Endodermal cell (in vitro differentiated cells): ENCODE results near the gene CLEC2A. TPM values are rescaled to one million over a fixed set of nuclear protein-coding genes. Genes with fewer than 3 reads are reported as not detected.

Experiments
- DNase-seq: peaks from one replicate; pipeline ENCODE4 v3.0.0-alpha.2; 2017
- H3K27ac ChIP-seq: 2 replicates; pipeline ENCODE4 v1.5.1; 2013; ENCODE audit warnings: mild to moderate bottlenecking, low read depth, low read length, moderate library complexity
- H3K27me3 ChIP-seq: 2 replicates; pipeline ENCODE4 v1.6.1; 2013; ENCODE audit warnings: mild to moderate bottlenecking, low read length, moderate library complexity; ENCODE audit not compliant: insufficient read depth, control insufficient read depth, poor library complexity, severe bottlenecking
- H3K36me3 ChIP-seq: 2 replicates; pipeline ENCODE4 v1.7.0; 2013; ENCODE audit warnings: mild to moderate bottlenecking, low read length, moderate library complexity; ENCODE audit not compliant: control insufficient read depth, insufficient read depth
- H3K4me1 ChIP-seq: one replicate; pipeline ENCODE4 v1.7.0; 2013; ENCODE audit warnings: low read length; ENCODE audit not compliant: control insufficient read depth, insufficient read depth
- H3K4me3 ChIP-seq: 2 replicates; pipeline ENCODE4 v1.5.1; 2013; ENCODE audit warnings: mild to moderate bottlenecking, low read length, moderate library complexity
- H3K9ac ChIP-seq: 2 replicates; pipeline ENCODE4 v1.6.1; 2013; ENCODE audit warnings: mild to moderate bottlenecking, low read length, moderate library complexity; ENCODE audit not compliant: poor library complexity, severe bottlenecking; ENCODE audit errors: extremely low read depth
- H3K9me3 ChIP-seq: 2 replicates; pipeline ENCODE4 v1.6.1; 2013; ENCODE audit warnings: mild to moderate bottlenecking, low read length, moderate library complexity; ENCODE audit not compliant: control insufficient read depth
- H3K27ac Mint-ChIP-seq: 2 replicates; pipeline ENCODE4 v1.8.0; 2020; ENCODE audit warnings: mixed read lengths
- H3K27me3 Mint-ChIP-seq: 2 replicates; pipeline ENCODE4 v1.8.0; 2021; ENCODE audit warnings: mild to moderate bottlenecking, mixed read lengths; ENCODE audit not compliant: insufficient read depth
- H3K36me3 Mint-ChIP-seq: 2 replicates; pipeline ENCODE4 v1.8.0; 2020; ENCODE audit warnings: low read depth, mixed read lengths
- H3K4me1 Mint-ChIP-seq: 2 replicates; pipeline ENCODE4 v1.8.0; 2020; ENCODE audit warnings: mixed read lengths
- H3K4me3 Mint-ChIP-seq: 2 replicates; pipeline ENCODE4 v1.8.0; 2020; ENCODE audit warnings: mild to moderate bottlenecking, moderate library complexity, mixed read lengths
- H3K9me3 Mint-ChIP-seq: 2 replicates; pipeline ENCODE4 v1.8.0; 2020; ENCODE audit warnings: mild to moderate bottlenecking, mixed read lengths
- WGBS, 2 experiments: methylation state at CpG; one replicate each; pipeline versions ENCODE4 v1.1.5 to v1.1.7; 2013; ENCODE audit warnings: missing lambda C conversion rate in 2 of 2, mixed read lengths in 1 of 2; ENCODE audit not compliant: insufficient coverage in 1 of 2, insufficient read length in 1 of 2; 5-methylcytosine and 5-hydroxymethylcytosine counted together
- total RNA-seq, 2 donors: library from RNA; stranded (reverse); fragmentation: NEBNext Ultra II Directional in 1 of 2; extraction: Animal tissue kit (Norgen Biotek cat#: 25700) in 1 of 2; gene quantifications; 2 replicates in 1 of 2; 3 replicates in 1 of 2; pipeline ENCODE4 v1.2.1, GENCODE V29; 2021
- TF ChIP-seq, protein P1 (sequence below): fragments of 200-600 bp; sonication (generic); conservative IDR thresholded peaks from 2 replicates; pipeline ENCODE4 v1.5.0; 2021; ENCODE audit warnings: antibody characterized with exemption, mild to moderate bottlenecking

CLEC2A gene
- total RNA-seq, 2 donors from 2014 or later, result 3.8 TPM; not detected in 1

DNA sequence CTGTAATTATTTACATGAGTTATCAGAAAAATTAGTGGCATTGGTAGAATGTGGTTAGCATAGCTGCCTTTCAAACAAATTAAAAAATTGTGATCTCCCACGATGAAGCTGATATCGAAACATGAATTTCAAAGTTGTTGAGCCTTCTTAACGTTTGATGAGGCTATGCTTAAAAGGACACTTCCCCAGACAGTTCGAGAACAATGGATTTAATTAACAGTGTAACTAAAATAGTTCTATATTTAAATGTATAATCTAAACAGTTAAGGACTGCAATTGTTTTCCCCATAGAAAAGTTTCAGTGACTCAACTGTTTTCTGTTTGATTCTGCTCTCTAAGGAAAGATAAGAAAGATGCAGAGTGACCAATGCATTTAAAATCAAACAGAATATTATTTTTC is 64.6 kb downstream of the CLEC2A start:
- no peaks in the 10 kb centered on the region for H3K9me3 ChIP-seq
- no peaks in the 10 kb centered on the region for H3K36me3 ChIP-seq
- 93 to 94% methylated on average over 2 to 4 of the region's 4 CpGs for WGBS, 2 experiments
- no peak overlapping the region for H3K27ac Mint-ChIP-seq
- TF ChIP-seq, protein P1, sequence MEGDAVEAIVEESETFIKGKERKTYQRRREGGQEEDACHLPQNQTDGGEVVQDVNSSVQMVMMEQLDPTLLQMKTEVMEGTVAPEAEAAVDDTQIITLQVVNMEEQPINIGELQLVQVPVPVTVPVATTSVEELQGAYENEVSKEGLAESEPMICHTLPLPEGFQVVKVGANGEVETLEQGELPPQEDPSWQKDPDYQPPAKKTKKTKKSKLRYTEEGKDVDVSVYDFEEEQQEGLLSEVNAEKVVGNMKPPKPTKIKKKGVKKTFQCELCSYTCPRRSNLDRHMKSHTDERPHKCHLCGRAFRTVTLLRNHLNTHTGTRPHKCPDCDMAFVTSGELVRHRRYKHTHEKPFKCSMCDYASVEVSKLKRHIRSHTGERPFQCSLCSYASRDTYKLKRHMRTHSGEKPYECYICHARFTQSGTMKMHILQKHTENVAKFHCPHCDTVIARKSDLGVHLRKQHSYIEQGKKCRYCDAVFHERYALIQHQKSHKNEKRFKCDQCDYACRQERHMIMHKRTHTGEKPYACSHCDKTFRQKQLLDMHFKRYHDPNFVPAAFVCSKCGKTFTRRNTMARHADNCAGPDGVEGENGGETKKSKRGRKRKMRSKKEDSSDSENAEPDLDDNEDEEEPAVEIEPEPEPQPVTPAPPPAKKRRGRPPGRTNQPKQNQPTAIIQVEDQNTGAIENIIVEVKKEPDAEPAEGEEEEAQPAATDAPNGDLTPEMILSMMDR, result no peak
- no peak overlapping the region for H3K9ac ChIP-seq
- H3K4me1 ChIP-seq, result no peaks in the 10 kb centered on the region
- no peaks in the 10 kb centered on the region for H3K9me3 Mint-ChIP-seq
- no peaks in the 10 kb centered on the region for H3K36me3 Mint-ChIP-seq
- no peak overlapping the region for H3K27ac ChIP-seq
- DNase-seq, result no peak
- peaks cover 19% of the 10 kb centered on the region for H3K4me1 Mint-ChIP-seq
- H3K27me3 ChIP-seq, result no peaks in the 10 kb centered on the region
- no peak overlapping the region for H3K4me3 ChIP-seq
- no peak overlapping the region for H3K4me3 Mint-ChIP-seq
- H3K27me3 Mint-ChIP-seq, result no peaks in the 10 kb centered on the region

DNA sequence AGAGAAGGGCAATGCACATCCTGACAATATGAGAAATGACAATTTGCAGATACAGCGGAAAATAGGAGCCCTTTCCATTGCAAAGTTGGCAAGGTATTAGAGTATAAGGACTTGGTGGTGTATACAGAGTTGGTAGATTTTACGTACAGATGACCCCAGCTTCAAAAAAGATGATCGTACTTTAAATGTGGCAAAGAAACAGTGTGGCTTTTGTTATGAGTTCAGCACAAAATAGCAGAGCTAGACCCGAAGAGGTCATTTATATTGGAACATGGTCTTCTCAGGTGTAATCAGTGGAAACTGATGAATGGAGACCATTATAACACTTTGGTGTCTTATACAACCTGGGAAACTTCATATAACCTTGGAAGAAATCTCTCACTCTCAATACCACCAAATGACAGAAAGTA is 65.3 kb downstream of the CLEC2A start:
- Histone ChIP-seq H3K9me3 (no peaks in the 10 kb centered on the region), H3K36me3 (no peaks in the 10 kb centered on the region), H3K27me3 (no peaks in the 10 kb centered on the region), H3K9ac (no peak overlapping the region), H3K4me3 (no peak overlapping the region), H3K27ac (no peak overlapping the region), H3K4me1 (no peaks in the 10 kb centered on the region)
- no peak for DNase-seq
- WGBS, 2 experiments, result 92 to 100% methylated on average over 4 of the region's 4 CpGs
- Mint-ChIP-seq H3K4me1 (peaks cover 13% of the 10 kb centered on the region), H3K9me3 (no peaks in the 10 kb centered on the region), H3K4me3 (no peak overlapping the region), H3K27me3 (no peaks in the 10 kb centered on the region), H3K36me3 (no peaks in the 10 kb centered on the region), H3K27ac (no peak overlapping the region)
- TF ChIP-seq, protein P1, result no peak

DNA sequence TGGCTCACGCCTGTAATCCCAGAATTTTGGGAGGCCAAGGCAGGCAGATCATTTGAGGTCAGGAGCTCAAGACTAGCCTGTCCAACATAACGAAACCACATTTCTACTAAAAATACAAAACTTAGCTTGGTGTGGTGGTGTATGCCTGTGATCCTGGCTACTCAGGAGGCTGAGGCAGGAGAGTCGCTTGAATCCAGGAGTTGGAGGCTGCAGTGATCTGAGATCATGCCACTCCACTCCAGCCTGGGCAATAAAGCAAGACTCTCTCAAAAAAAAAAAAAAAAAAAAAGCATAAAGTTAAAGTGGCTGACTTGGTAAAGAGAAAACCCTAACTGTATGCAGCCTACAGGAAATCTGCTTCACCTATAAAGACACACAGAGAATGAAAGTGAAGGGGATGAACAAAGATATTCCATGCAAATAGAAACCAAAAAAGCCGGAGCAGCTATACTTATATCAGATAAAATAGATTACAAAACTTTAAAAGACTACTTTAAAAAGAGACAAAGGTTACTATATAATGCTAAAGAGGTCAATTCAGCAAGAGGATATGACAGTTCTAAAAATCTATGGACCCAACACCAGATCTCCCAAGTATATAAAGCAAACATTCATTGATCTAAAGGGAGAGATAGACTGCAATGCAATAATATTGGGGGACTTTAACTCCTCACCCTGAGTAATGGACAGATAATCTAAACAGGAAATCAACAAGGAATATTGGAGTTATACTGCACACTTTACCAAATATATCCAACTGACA is 67.1 kb downstream of the CLEC2A start:
- Histone ChIP-seq H3K9me3 (no peaks in the 10 kb centered on the region), H3K36me3 (no peaks in the 10 kb centered on the region), H3K9ac (no peak overlapping the region), H3K27me3 (no peaks in the 10 kb centered on the region), H3K4me3 (no peak overlapping the region), H3K4me1 (no peaks in the 10 kb centered on the region), H3K27ac (no peak overlapping the region)
- Mint-ChIP-seq H3K36me3 (no peaks in the 10 kb centered on the region), H3K9me3 (no peaks in the 10 kb centered on the region), H3K4me3 (no peak overlapping the region), H3K27ac (no peak overlapping the region), H3K4me1 (peaks cover 9% of the 10 kb centered on the region), H3K27me3 (no peaks in the 10 kb centered on the region)
- 94% methylated on average over 2 of the region's 4 CpGs; no CpG with 5 or more reads in 1 of the 2 experiments for WGBS, 2 experiments
- TF ChIP-seq, protein P1, result no peak
- DNase-seq, result no peak

Other genes starting within 250 kb of the CLEC2A start
- not detected for gene CLECL1, start 199.3 kb downstream of the CLEC2A start, total RNA-seq
- gene CD69, start 171.5 kb downstream of the CLEC2A start, total RNA-seq, result not detected
- not detected for gene KLRF1, start 104.9 kb downstream of the CLEC2A start, total RNA-seq
- not detected for gene CLEC2B, start 63.0 kb downstream of the CLEC2A start, total RNA-seq
- gene KLRF2, start 50.9 kb downstream of the CLEC2A start, total RNA-seq, result not detected
- not detected for gene CLEC12A, start 39.0 kb upstream of the CLEC2A start, total RNA-seq
- not detected for gene CLEC1B, start 66.8 kb upstream of the CLEC2A start, total RNA-seq
- gene CLEC12B, start 78.3 kb upstream of the CLEC2A start, total RNA-seq, result not detected
- gene CLEC9A, start 98.3 kb upstream of the CLEC2A start, total RNA-seq, result not detected
- gene CLEC1A, start 166.6 kb upstream of the CLEC2A start, total RNA-seq, result not detected
- not detected for gene CLEC7A, start 197.8 kb upstream of the CLEC2A start, total RNA-seq
- under 1 TPM in 1 of 2 donors, not detected in 1; 0.22 TPM for gene OLR1, start 239.8 kb upstream of the CLEC2A start, total RNA-seq
- gene TMEM52B, start 246.7 kb upstream of the CLEC2A start, total RNA-seq, result not detected